CD14-positive monocyte (primary cell): ENCODE data around the gene UBQLN1. TPM values are rescaled to one million over a fixed set of nuclear protein-coding genes. Genes with fewer than 3 reads are reported as not detected.

Experiments
- DNase-seq, 3 donors: peaks; one replicate each; pipeline ENCODE4 v3.0.0-alpha.2; 2011 to 2022
- H2AFZ ChIP-seq: 2 replicates; pipeline ENCODE4 v1.6.0; 2012; ENCODE audit warnings: mild to moderate bottlenecking, low read depth, low read length, inconsistent platforms; ENCODE audit not compliant: insufficient read depth, poor library complexity, severe bottlenecking
- H3K27ac ChIP-seq, 2 donors: 1 replicate in 1 of 2; 2 replicates in 1 of 2; pipeline ENCODE4 v1.5.1; 2012 to 2013; ENCODE audit warnings: low read length in 2 of 2, control low read depth in 1 of 2, inconsistent platforms in 1 of 2, low read depth in 1 of 2, mild to moderate bottlenecking in 1 of 2
- H3K27me3 ChIP-seq, 2 donors: one replicate each; pipeline versions ENCODE4 v1.6.0 to v1.6.1; 2011 to 2013; ENCODE audit warnings: low read length in 2 of 2; ENCODE audit not compliant: control insufficient read depth in 2 of 2, insufficient read depth in 2 of 2
- H3K36me3 ChIP-seq, 2 donors: replicated peaks in 1 of 2; 1 replicate in 1 of 2; 2 replicates in 1 of 2; pipeline versions ENCODE4 v1.5.1 to v1.6.1; 2012 to 2013; ENCODE audit warnings: low read length in 2 of 2, control low read depth in 1 of 2, inconsistent platforms in 1 of 2, mild to moderate bottlenecking in 1 of 2; ENCODE audit not compliant: insufficient read depth in 2 of 2, control insufficient read depth in 1 of 2
- H3K4me1 ChIP-seq, 2 donors: 1 replicate in 1 of 2; 2 replicates in 1 of 2; pipeline versions ENCODE4 v1.5.1 to v1.6.1; 2012 to 2013; ENCODE audit warnings: low read length in 2 of 2, control low read depth in 1 of 2, inconsistent platforms in 1 of 2, mild to moderate bottlenecking in 1 of 2, moderate library complexity in 1 of 2; ENCODE audit not compliant: insufficient read depth in 2 of 2, control insufficient read depth in 1 of 2
- H3K4me2 ChIP-seq: replicated peaks from 2 replicates; pipeline ENCODE3; 2012; ENCODE audit warnings: low read length, moderate library complexity, mild to moderate bottlenecking; ENCODE audit not compliant: poor library complexity, severe bottlenecking; ENCODE audit errors: extremely low read depth
- H3K4me3 ChIP-seq, 3 experiments: fragments of 200-600 bp in 1 of 3; sonication (generic) in 1 of 3; replicated peaks in 1 of 3; 1 replicate in 2 of 3; 2 replicates in 1 of 3; pipeline ENCODE4 v1.5.1; 2011 to 2013; ENCODE audit warnings: low read length in 3 of 3, mild to moderate bottlenecking in 3 of 3, control low read depth in 2 of 3, low read depth in 2 of 3, inconsistent platforms in 1 of 3, moderate library complexity in 1 of 3
- H3K79me2 ChIP-seq: 2 replicates; pipeline ENCODE4 v1.6.0; 2012; ENCODE audit warnings: mild to moderate bottlenecking, control low read depth, inconsistent platforms, low read length, moderate library complexity; ENCODE audit not compliant: insufficient read depth
- H3K9ac ChIP-seq: 2 replicates; pipeline ENCODE4 v1.6.0; 2017; ENCODE audit warnings: low read length, mild to moderate bottlenecking; ENCODE audit not compliant: insufficient read depth, poor library complexity, severe bottlenecking
- H3K9me3 ChIP-seq, 2 donors: replicated peaks in 1 of 2; 1 replicate in 1 of 2; 2 replicates in 1 of 2; pipeline versions ENCODE4 v1.5.1 to v1.6.1; 2012 to 2013; ENCODE audit warnings: low read length in 2 of 2, control low read depth in 1 of 2; ENCODE audit not compliant: control insufficient read depth in 1 of 2, insufficient read depth in 1 of 2
- H4K20me1 ChIP-seq: 2 replicates; pipeline ENCODE4 v1.6.0; 2012; ENCODE audit warnings: mild to moderate bottlenecking, low read length, control low read depth, moderate library complexity; ENCODE audit not compliant: insufficient read depth
- H3K27ac Mint-ChIP-seq, 7 donors: one replicate each; pipeline ENCODE4 v1.8.0; 2020; ENCODE audit warnings: mild to moderate bottlenecking in 7 of 7, mixed read lengths in 7 of 7, moderate library complexity in 6 of 7, inconsistent platforms in 2 of 7
- H3K27me3 Mint-ChIP-seq, 3 donors: one replicate each; pipeline ENCODE4 v1.8.0; 2021 to 2022; ENCODE audit warnings: low read depth in 3 of 3, mild to moderate bottlenecking in 3 of 3, mixed read lengths in 3 of 3, moderate library complexity in 3 of 3, inconsistent platforms in 1 of 3
- H3K36me3 Mint-ChIP-seq, 2 donors: one replicate each; pipeline ENCODE4 v1.8.0; 2020; ENCODE audit warnings: mixed read lengths in 2 of 2, inconsistent platforms in 1 of 2, mild to moderate bottlenecking in 1 of 2
- H3K4me1 Mint-ChIP-seq: one replicate; pipeline ENCODE4 v1.8.0; 2020; ENCODE audit warnings: mild to moderate bottlenecking, mixed read lengths
- H3K4me3 Mint-ChIP-seq, 2 donors: one replicate each; pipeline ENCODE4 v1.8.0; 2020; ENCODE audit warnings: mild to moderate bottlenecking in 2 of 2, mixed read lengths in 2 of 2, moderate library complexity in 1 of 2
- H3K9me3 Mint-ChIP-seq, 7 donors: one replicate each; pipeline ENCODE4 v1.8.0; 2020 to 2022; ENCODE audit warnings: mixed read lengths in 7 of 7, mild to moderate bottlenecking in 6 of 7, moderate library complexity in 6 of 7, inconsistent platforms in 2 of 7
- CTCF ChIP-seq: fragments of 200-600 bp; IDR thresholded peaks from one replicate; pipeline ENCODE4 v1.8.0; 2022; ENCODE audit warnings: antibody characterized with exemption, mild to moderate bottlenecking
- WGBS: methylation state at CpG from one replicate; pipeline ENCODE4 v1.1.5; 2013; ENCODE audit warnings: missing lambda C conversion rate; ENCODE audit not compliant: insufficient coverage; 5-methylcytosine and 5-hydroxymethylcytosine counted together
- intact Hi-C, 2 donors: fragments of 100-400 bp; cut with micrococcal nuclease; formaldehyde crosslinking; loops; one replicate each; pipeline versions ENCODE4 v1.15.0 to v1.15.1; 2023
- polyA plus RNA-seq, 3 donors: library from polyadenylated mRNA; depleted of rRNA in 1 of 3; unstranded in 2 of 3; stranded (reverse) in 1 of 3; fragments of 300-500 nt in 2 of 3; fragments of >200 nt in 1 of 3; fragmentation: Illumina TruSeq in 2 of 3; gene quantifications; 1 replicate in 2 of 3; 2 replicates in 1 of 3; pipeline ENCODE4 v1.2.3, GENCODE V29; 2012 to 2021

The UBQLN1 gene
- polyA plus RNA-seq, 3 donors, result 45.9 to 52.9 (median 46.9) TPM

DNA sequence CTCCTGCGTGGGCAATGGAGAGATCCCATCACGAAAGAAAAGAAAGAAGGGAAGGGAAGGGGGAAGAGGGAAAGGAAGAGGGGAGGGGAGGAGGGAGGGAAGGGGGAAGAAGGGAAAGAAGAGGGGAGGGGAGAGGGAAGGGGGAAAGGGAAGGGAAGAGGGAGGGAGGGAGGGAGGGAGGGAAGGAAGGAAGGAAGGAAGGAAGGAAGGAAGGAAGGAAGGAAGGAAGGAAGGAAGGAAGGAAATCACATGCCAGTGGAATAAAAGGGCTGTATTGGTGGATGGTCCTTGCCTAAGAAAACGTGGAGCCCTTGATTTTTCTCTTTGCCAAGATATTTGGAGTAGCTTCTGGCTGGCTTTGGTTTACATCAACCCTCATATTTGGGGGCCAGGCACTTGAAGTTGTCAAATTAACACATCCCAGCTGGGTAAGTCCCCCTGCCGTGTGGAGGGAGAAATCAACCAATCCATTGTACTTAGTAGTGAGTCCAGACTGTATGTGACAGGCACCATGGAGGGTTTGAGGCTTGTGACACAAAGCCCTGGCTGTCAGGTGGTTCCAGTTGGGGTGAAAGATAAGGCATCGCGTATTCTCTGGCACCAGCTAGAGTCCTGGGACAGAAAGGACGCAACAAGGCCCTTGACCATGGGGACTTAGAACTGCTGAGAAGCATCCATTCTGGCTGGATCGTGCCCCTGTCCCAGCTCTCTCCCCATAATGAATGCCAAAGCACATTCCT lies 61.1 kb downstream of the UBQLN1 start:
- Histone ChIP-seq H3K4me3 (no peak overlapping the region), H3K27ac (no peak overlapping the region), H3K79me2 (no peaks in the 10 kb centered on the region), H3K9me3 (no peaks in the 10 kb centered on the region), H3K4me2 (no peak overlapping the region), H2AFZ (no peak overlapping the region), H3K9ac (no peak overlapping the region), H3K27me3 (no peaks in the 10 kb centered on the region), H3K4me1 (no peaks in the 10 kb centered on the region), H3K36me3 (peaks cover 0 to 23% of the 10 kb centered on the region in 2 donors), H4K20me1 (no peaks in the 10 kb centered on the region)
- Mint-ChIP-seq H3K27ac (peak overlapping the region in 3 of 7 donors; percentile 1 to 72 (median 40)), H3K4me1 (no peaks in the 10 kb centered on the region), H3K36me3 (peaks cover 19 to 42% of the 10 kb centered on the region in 2 donors), H3K9me3 (peaks cover 0 to 2% (median 0%) of the 10 kb centered on the region in 7 donors), H3K27me3 (peaks cover 0 to 2% (median 0%) of the 10 kb centered on the region in 3 donors), H3K4me3 (no peak overlapping the region)
- WGBS, result 96% methylated on average over 3 of the region's 8 CpGs
- no peak for DNase-seq
- intact Hi-C loops, result loop anchor here (10.0 kb wide), 1 partner anchor 312 kb away; no protein-coding TSS in a partner anchor
- no peak for TF ChIP-seq CTCF

DNA sequence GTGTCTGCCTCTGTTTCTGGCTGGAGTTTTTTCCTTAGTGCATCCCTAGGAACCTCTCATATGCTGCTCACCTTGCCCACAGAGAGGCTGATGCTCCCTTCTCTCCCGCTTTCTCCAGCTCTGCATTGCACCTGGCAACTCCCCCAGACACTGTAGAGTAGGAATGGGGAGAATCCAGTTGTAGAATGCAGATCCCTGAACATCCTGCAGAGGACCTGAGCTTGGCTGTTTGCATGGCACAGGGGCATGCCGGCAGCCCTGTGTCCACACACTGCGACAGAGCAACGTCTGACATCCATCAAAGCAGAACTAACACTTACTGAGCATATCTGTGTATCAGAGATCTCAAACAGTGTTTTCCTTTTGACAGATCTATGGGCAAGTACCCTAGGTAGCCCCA lies 65.0 kb downstream of the UBQLN1 start:
- no peak for DNase-seq
- Histone ChIP-seq H3K4me2 (no peak overlapping the region), H3K27ac (no peak overlapping the region), H3K9me3 (no peaks in the 10 kb centered on the region), H2AFZ (no peak overlapping the region), H3K4me1 (no peaks in the 10 kb centered on the region), H3K36me3 (peaks cover 0 to 5% of the 10 kb centered on the region in 2 donors), H3K27me3 (no peaks in the 10 kb centered on the region), H3K79me2 (no peaks in the 10 kb centered on the region), H3K9ac (no peak overlapping the region), H4K20me1 (no peaks in the 10 kb centered on the region), H3K4me3 (no peak overlapping the region)
- no peak for TF ChIP-seq CTCF
- intact Hi-C loops, result loop anchor here (10.0 kb wide), 1 partner anchor 308 kb away; no protein-coding TSS in a partner anchor
- no peaks in the 10 kb centered on the region for H3K4me1 Mint-ChIP-seq
- H3K9me3 Mint-ChIP-seq, result peaks cover 0 to 1% (median 0%) of the 10 kb centered on the region in 7 donors
- H3K27me3 Mint-ChIP-seq, result no peaks in the 10 kb centered on the region
- peaks cover 6 to 21% of the 10 kb centered on the region in 2 donors for H3K36me3 Mint-ChIP-seq
- peak overlapping the region in 1 of 7 donors; percentile 47 for H3K27ac Mint-ChIP-seq
- WGBS, result 97% methylated on average over 3 of the region's 4 CpGs
- H3K4me3 Mint-ChIP-seq, result no peak overlapping the region
